Calu3 (cell line): ENCODE data around the gene BSCL2. TPM values are rescaled to one million over a fixed set of nuclear protein-coding genes. Genes with fewer than 3 reads are reported as not detected.

Source experiments
- BruUV-seq: library from RNA; stranded (reverse); fragments of 400-500 nt; replicated peaks from 2 replicates; lab custom pipeline; 2021; lab: Mats Ljungman, UMichigan
- CTCF ChIA-PET: fragments of 300-600 bp; sonication (Branson Sonifier 250); formaldehyde crosslinking; loops from one replicate; lab custom pipeline; 2022; ENCODE audit warnings: antibody characterized with exemption; lab: Charles Lee
- DNase-seq: peaks from one replicate; pipeline ENCODE4 v3.0.0; 2022
- H3K27ac Mint-ChIP-seq: one replicate; pipeline ENCODE4 v1.8.0; 2022; ENCODE audit warnings: mixed read lengths; ENCODE audit not compliant: unreplicated experiment
- H3K27me3 Mint-ChIP-seq: one replicate; pipeline ENCODE4 v1.8.0; 2022; ENCODE audit warnings: mixed read lengths; ENCODE audit not compliant: unreplicated experiment
- H3K36me3 Mint-ChIP-seq: one replicate; pipeline ENCODE4 v1.8.0; 2022; ENCODE audit warnings: mild to moderate bottlenecking, moderate library complexity, mixed read lengths; ENCODE audit not compliant: insufficient read depth, unreplicated experiment
- H3K4me1 Mint-ChIP-seq: one replicate; pipeline ENCODE4 v1.8.0; 2022; ENCODE audit warnings: mild to moderate bottlenecking, low read depth, mixed read lengths; ENCODE audit not compliant: unreplicated experiment
- H3K4me3 Mint-ChIP-seq: one replicate; pipeline ENCODE4 v1.8.0; 2022; ENCODE audit warnings: mild to moderate bottlenecking, low read depth, moderate library complexity, mixed read lengths; ENCODE audit not compliant: unreplicated experiment
- H3K9me3 Mint-ChIP-seq: one replicate; pipeline ENCODE4 v1.8.0; 2022; ENCODE audit warnings: low read depth, mixed read lengths; ENCODE audit not compliant: unreplicated experiment
- CTCF ChIP-seq: fragments of 200-600 bp; IDR thresholded peaks from one replicate; pipeline ENCODE4 v1.8.0; 2022; ENCODE audit warnings: antibody characterized with exemption; ENCODE audit not compliant: unreplicated experiment
- intact Hi-C: fragments of 100-400 bp; cut with micrococcal nuclease; formaldehyde crosslinking; loops from one replicate; pipeline ENCODE4 v1.10.0; 2022; ENCODE audit not compliant: unreplicated experiment
- total RNA-seq: library from RNA; stranded (reverse); gene quantifications from 2 replicates; pipeline ENCODE4 v1.2.3, GENCODE V29; 2022

Gene BSCL2
- total RNA-seq, 1 experiment from 2014 or later, result 71.5 TPM

- no peaks in the 10 kb centered on the region for H3K27me3 Mint-ChIP-seq
- H3K27ac Mint-ChIP-seq, result no peak overlapping the region
- H3K4me1 Mint-ChIP-seq, result no peaks in the 10 kb centered on the region
- DNase-seq, result no peak
- peaks cover 15% of the 10 kb centered on the region for H3K36me3 Mint-ChIP-seq
- no peak overlapping the region for H3K4me3 Mint-ChIP-seq
- TSS peak; percentile 25 for BruUV-seq
- CTCF ChIA-PET, result interaction anchor here (0.6 kb wide), 1 partner anchor 41 kb away, joined by 3 read pairs; no protein-coding TSS in a partner anchor
- H3K9me3 Mint-ChIP-seq, result no peaks in the 10 kb centered on the region
- no peak for TF ChIP-seq CTCF
- intact Hi-C loops, result no loop called here
Observed at GRCh38 chr11:62688491-62688890, 18.7 kb downstream of the BSCL2 start.

GRCh38 chr11:62687508-62688396 is 19.5 kb downstream of the BSCL2 start:
- H3K4me1 Mint-ChIP-seq, result no peaks in the 10 kb centered on the region
- CTCF ChIA-PET, result no interaction called here
- H3K9me3 Mint-ChIP-seq, result no peaks in the 10 kb centered on the region
- intact Hi-C loops, result no loop called here
- no TSS peak for BruUV-seq
- TF ChIP-seq CTCF, result no peak
- H3K36me3 Mint-ChIP-seq, result peaks cover 14% of the 10 kb centered on the region
- H3K4me3 Mint-ChIP-seq, result no peak overlapping the region
- no peak overlapping the region for H3K27ac Mint-ChIP-seq
- H3K27me3 Mint-ChIP-seq, result no peaks in the 10 kb centered on the region
- DNase-seq, result no peak

- no peak overlapping the region for H3K27ac Mint-ChIP-seq
- no peak overlapping the region for H3K4me3 Mint-ChIP-seq
- H3K9me3 Mint-ChIP-seq, result no peaks in the 10 kb centered on the region
- TF ChIP-seq CTCF, result no peak
- CTCF ChIA-PET, result no interaction called here
- H3K36me3 Mint-ChIP-seq, result peaks cover 26% of the 10 kb centered on the region
- no TSS peak for BruUV-seq
- peaks cover 14% of the 10 kb centered on the region for H3K4me1 Mint-ChIP-seq
- H3K27me3 Mint-ChIP-seq, result no peaks in the 10 kb centered on the region
- intact Hi-C loops, result no loop called here
- DNase-seq, result no peak
Observed at GRCh38 chr11:62682518-62682917, 24.7 kb downstream of the BSCL2 start.

- Mint-ChIP-seq H3K4me1 (peaks cover 24% of the 10 kb centered on the region), H3K27ac (peak overlapping the region; percentile 56), H3K4me3 (peak overlapping the region; percentile 32), H3K36me3 (peaks cover 41% of the 10 kb centered on the region), H3K27me3 (no peaks in the 10 kb centered on the region), H3K9me3 (no peaks in the 10 kb centered on the region)
- peak; percentile 41 for TF ChIP-seq CTCF
- CTCF ChIA-PET, result interaction anchor here (0.7 to 1.9 kb wide), 6 partner anchors 9 to 107 kb away, joined by 3 to 8 read pairs (median 4); partner anchors contain the start of genes HNRNPUL2, LBHD1, LRRN4CL and TMEM179B
- no TSS peak for BruUV-seq
- peak; percentile 64 for DNase-seq
- intact Hi-C loops, result no loop called here
Observed at GRCh38 chr11:62680825-62681240, 26.4 kb downstream of the BSCL2 start.
